Measurements from ENCODE around the gene OPA3. TPM values are rescaled to one million over a fixed set of nuclear protein-coding genes. Genes with fewer than 3 reads are reported as not detected.

OPA3 gene
- total and polyA plus RNA-seq, 10 of the 15 experiments (the other 5 are each of a cell fraction or from before 2014, with no cell fraction given): 2.2 to 24.3 (median 13.3) TPM

- peak; percentile 41 for TF ChIP-seq USF1 (IDR thresholded peaks at IDR 0.05; ENCODE audit: borderline replicate concordance, extremely low read length, insufficient read depth, low read depth, low read length)
- TF ChIP-seq YBX1 (IDR thresholded peaks at IDR 0.05): no peak
- no peak for TF ChIP-seq NFIC (IDR thresholded peaks at IDR 0.05; ENCODE audit: low read depth, low read length)
- TF ChIP-seq ZSCAN29 (IDR thresholded peaks at IDR 0.05): no peak
- TF ChIP-seq WRNIP1 (IDR thresholded peaks at IDR 0.05; ENCODE audit: borderline replicate concordance, low read depth, low read length): no peak
- TF ChIP-seq ZNF24 (IDR thresholded peaks at IDR 0.05): no peak
- TF ChIP-seq E2F4 (IDR thresholded peaks at IDR 0.05; ENCODE audit: low read depth, low read length): no peak
- peak; percentile 96 for TF ChIP-seq SP1 (IDR thresholded peaks at IDR 0.05; ENCODE audit: low read depth, low read length)
- peak; percentile 17; the same call in 1 of the 2 replicates for TF ChIP-seq SMARCA5 (IDR thresholded peaks at IDR 0.05)
- TF ChIP-seq CBFB (IDR thresholded peaks at IDR 0.05; ENCODE audit: low read depth): no peak
- no peak for TF ChIP-seq KAT2A (conservative IDR thresholded peaks at IDR 0.05; ENCODE audit: control insufficient read depth, low read depth, low read length)
- peak; percentile 53 for TF ChIP-seq E4F1 (IDR thresholded peaks at IDR 0.05; ENCODE audit: borderline replicate concordance, partially characterized antibody)
- TF ChIP-seq ZBTB33 (IDR thresholded peaks at IDR 0.05): no peak
- TF ChIP-seq JUND (IDR thresholded peaks at IDR 0.05; ENCODE audit: low read depth, low read length): peak; percentile 50; the same call in 1 of the 2 replicates
- no peak for TF ChIP-seq IRF4 (IDR thresholded peaks at IDR 0.05; ENCODE audit: low read depth, low read length)
- TF ChIP-seq SIN3A (IDR thresholded peaks at IDR 0.05; ENCODE audit: low read depth, low read length): 0 out of 2 replicates have a peak, but pooled peaks have one; percentile 65
- peak; percentile 97 for TF ChIP-seq CREM (IDR thresholded peaks at IDR 0.05; ENCODE audit: low read depth)
- no peak for TF ChIP-seq KDM1A (IDR thresholded peaks at IDR 0.05; ENCODE audit: borderline replicate concordance)
- no peak for TF ChIP-seq TARDBP (IDR thresholded peaks at IDR 0.05; ENCODE audit: borderline replicate concordance)
- TF ChIP-seq SREBF2 (IDR thresholded peaks at IDR 0.05; ENCODE audit: low read length): no peak
- TF ChIP-seq ZNF217 (IDR thresholded peaks at IDR 0.05): no peak
- TF ChIP-seq HDAC6 (IDR thresholded peaks at IDR 0.05; ENCODE audit: unreplicated experiment): no peak
- TF ChIP-seq BMI1 (IDR thresholded peaks at IDR 0.05; ENCODE audit: borderline replicate concordance): no peak
- peak; percentile 91 for TF ChIP-seq RAD51 (IDR thresholded peaks at IDR 0.05)
- no peak for TF ChIP-seq CBX5 (IDR thresholded peaks at IDR 0.05; ENCODE audit: low read depth)
- TF ChIP-seq SREBF1 (IDR thresholded peaks at IDR 0.05; ENCODE audit: low read length): 0 out of 2 replicates have a peak, but pooled peaks have one; percentile 6
- peak; percentile 92 for TF ChIP-seq CHD2 (IDR thresholded peaks at IDR 0.05; ENCODE audit: borderline replicate concordance, low read depth, low read length)
These were observed at the start of gene OPA3 (continued) for GRCh38 chr19:45584332-45585157.

Measured in GM12878 (cell line).